GM12801 (cell line): ENCODE measurements around the gene VCAM1.

Experiments
- CTCF ChIP-seq: IDR thresholded peaks from one replicate; pipeline ENCODE4 v1.5.1; 2011; ENCODE audit warnings: control low read depth; ENCODE audit not compliant: insufficient read length; ENCODE audit errors: extremely low read depth

VCAM1 gene

GRCh38 chr1:100746542-100746932, 27.0 kb downstream of the VCAM1 start:
- no peak for TF ChIP-seq CTCF

- TF ChIP-seq CTCF, result no peak
Measured at GRCh38 chr1:100747771-100748170, 28.2 kb downstream of the VCAM1 start.

- TF ChIP-seq CTCF, result no peak
Measured at GRCh38 chr1:100750005-100750885, 30.7 kb downstream of the VCAM1 start.

- TF ChIP-seq CTCF, result no peak
Measured at GRCh38 chr1:100752791-100753190, 33.2 kb downstream of the VCAM1 start.

- no peak for TF ChIP-seq CTCF
Measured at GRCh38 chr1:100757946-100758345, 38.4 kb downstream of the VCAM1 start.

- TF ChIP-seq CTCF, result no peak
Measured at GRCh38 chr1:100759188-100759587, 39.6 kb downstream of the VCAM1 start.

- no peak for TF ChIP-seq CTCF
Measured at GRCh38 chr1:100760511-100760910, 41.0 kb downstream of the VCAM1 start.
